ENCODE results near the gene MAPK8IP1.

Gene MAPK8IP1

DNA sequence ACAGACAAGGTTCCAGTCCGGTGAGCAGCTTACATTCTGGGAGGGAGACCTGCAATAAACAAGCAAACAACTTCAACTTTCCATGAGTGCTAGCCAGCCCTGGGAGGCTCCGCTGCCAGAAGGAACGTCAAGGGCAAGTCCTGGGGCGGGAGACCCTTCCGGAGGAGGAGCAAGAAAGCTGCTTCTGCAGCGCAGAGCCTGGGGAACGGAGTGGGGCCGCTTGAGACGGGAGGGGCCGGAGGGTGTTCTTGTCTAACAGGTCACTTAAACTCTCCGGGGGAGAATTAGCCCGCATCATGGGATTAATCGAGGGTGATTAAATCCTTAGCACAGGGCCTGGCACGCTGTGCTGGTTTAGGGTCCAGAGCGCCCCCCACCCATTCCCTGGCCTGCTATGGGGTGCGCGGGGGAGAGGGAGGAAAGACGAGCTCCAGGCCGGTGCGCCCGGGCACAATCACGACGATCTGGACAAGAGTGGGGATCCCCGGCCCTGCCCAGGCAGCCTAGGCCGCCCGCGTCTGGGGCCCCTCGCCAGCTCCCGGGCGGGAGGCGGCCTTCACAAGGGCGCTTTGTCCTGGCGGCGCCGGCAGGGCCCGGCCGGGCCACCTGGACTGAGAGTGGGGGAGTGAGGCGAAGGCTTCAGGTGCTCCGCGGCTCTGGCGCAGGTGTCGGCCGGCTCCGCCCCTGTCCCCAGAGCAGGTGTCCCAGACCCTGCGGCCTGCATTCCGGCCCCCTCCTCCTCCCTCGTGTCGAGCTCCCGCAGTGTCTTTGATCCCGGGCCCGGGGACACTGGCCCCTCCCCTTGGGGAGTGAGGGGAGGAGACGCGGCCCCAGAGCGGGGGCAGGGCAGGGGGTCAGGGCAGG is 36.3 kb downstream of the MAPK8IP1 start:
- ATAC-seq (replicated peaks; ENCODE audit: extremely low read depth, poor library complexity, severe bottlenecking) (no peak), DNase-seq (ENCODE audit: low spot score in 2 of 2) (no peak)
- Mint-ChIP-seq H3K36me3 (ENCODE audit: insufficient read depth) (peaks cover 10% of the 10 kb centered on the region), H3K4me1 (peaks cover 30% of the 10 kb centered on the region), H3K9me3 (no peaks in the 10 kb centered on the region), H3K27me3 (no peaks in the 10 kb centered on the region), H3K4me3 (peak overlapping the region; percentile 76), H3K27ac (ENCODE audit: low read depth) (no peak overlapping the region)

DNA sequence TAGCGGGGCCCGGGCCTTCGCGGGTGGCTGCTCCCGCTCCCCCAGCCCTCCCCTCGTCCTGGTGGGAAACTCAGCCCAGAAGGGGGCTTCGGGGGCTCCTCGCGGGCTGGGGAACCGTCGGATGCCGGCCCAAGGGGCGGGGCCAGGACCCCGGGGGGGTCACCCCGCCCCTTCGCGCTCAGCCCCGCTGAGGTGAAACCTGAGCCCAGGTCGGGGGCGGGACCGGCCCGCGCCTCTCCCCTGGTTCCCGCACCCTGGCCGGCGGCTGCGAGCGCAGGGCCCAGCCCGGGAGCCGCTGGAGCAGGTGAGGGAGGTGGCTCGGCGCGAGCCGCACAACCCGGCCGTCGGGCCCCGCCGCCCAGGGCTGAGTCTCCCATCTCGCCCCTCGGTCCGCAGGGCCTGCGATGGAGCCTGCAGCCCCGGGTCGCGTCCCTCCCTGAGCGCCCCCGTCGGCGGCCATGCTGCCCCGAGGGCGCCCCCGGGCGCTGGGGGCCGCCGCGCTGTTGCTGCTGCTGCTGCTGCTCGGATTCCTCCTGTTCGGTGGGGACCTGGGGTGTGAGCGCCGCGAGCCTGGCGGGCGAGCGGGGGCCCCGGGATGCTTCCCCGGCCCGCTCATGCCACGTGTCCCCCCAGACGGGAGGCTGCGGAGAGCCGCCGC is 37.1 kb downstream of the MAPK8IP1 start, which contains the start of gene LARGE2:
TSS of gene LARGE2 (plus strand) at position 232 of the 658 bp plus-strand sequence. CDS start at position 459, 227 bp downstream.
- Mint-ChIP-seq H3K27me3 (no peaks in the 10 kb centered on the region), H3K4me3 (peak within 1 kb of the TSS; percentile 83), H3K4me1 (peaks cover 36% of the 10 kb centered on the region), H3K27ac (ENCODE audit: low read depth) (no peak within 1 kb of the TSS), H3K36me3 (ENCODE audit: insufficient read depth) (peaks cover 10% of the 10 kb centered on the region), H3K9me3 (no peaks in the 10 kb centered on the region)
- DNase-seq (ENCODE audit: low spot score in 2 of 2) (no peak), ATAC-seq (replicated peaks; ENCODE audit: extremely low read depth, poor library complexity, severe bottlenecking) (no peak)

DNA sequence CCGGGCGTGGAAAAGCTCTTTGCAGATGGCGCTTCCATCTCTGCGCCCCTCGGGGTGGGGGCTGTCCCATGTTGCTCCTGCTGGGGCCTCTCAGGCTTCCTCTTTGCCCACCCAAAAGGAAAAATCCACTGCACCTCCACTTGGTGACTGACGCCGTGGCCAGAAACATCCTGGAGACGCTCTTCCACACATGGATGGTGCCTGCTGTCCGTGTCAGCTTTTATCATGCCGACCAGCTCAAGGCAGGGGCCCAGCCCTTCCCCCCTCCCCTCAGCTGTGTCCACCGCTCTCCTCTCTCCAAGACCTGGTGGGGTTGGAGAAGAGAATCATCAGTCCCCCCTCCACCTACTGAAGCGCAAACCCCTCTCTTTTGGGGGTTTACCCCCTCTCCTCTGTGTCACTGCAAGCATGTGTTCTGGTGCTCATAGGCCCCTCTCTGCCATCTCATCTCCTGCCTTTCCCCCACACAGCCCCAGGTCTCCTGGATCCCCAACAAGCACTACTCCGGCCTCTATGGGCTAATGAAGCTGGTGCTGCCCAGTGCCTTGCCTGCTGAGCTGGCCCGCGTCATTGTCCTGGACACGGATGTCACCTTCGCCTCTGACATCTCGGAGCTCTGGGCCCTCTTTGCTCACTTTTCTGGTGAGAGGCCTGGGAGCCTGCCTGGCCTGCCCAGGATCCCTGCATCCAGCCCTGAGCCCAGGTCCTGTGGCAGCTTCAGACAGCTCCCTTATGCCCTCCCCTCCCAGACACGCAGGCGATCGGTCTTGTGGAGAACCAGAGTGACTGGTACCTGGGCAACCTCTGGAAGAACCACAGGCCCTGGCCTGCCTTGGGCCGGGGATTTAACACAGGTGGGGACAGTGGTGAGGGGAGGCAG is 38.8 kb downstream of the MAPK8IP1 start:
- Mint-ChIP-seq H3K4me1 (peaks cover 27% of the 10 kb centered on the region), H3K36me3 (ENCODE audit: insufficient read depth) (peaks cover 4% of the 10 kb centered on the region), H3K9me3 (no peaks in the 10 kb centered on the region), H3K27me3 (no peaks in the 10 kb centered on the region), H3K27ac (ENCODE audit: low read depth) (peak overlapping the region; percentile 26), H3K4me3 (peak overlapping the region; percentile 64)
- ATAC-seq (replicated peaks; ENCODE audit: extremely low read depth, poor library complexity, severe bottlenecking) (no peak), DNase-seq (ENCODE audit: low spot score in 2 of 2) (no peak)

DNA sequence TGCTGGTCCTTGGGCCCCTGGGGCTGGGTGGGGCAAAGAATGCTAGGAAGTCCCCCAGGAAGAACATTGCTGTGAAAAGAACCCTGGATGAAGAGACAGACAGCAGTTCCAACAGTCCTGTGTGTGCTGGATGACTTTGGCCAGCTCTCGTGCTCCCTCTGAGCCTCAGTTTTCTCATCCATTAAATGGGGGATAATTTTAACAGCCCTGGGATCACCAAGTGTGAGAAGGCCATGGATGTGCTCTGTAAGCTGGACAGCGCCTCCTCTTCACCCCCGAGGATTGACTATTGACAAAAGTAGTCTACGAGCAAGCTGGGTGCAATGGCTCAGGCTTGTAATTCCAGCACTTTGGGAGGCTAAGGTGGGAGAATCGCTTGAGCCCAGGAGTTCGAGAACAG is 39.5 kb downstream of the MAPK8IP1 start:
- H3K9me3 Mint-ChIP-seq: no peaks in the 10 kb centered on the region
- DNase-seq (ENCODE audit: low spot score in 2 of 2): no peak
- no peak for ATAC-seq (replicated peaks; ENCODE audit: extremely low read depth, poor library complexity, severe bottlenecking)
- no peaks in the 10 kb centered on the region for H3K27me3 Mint-ChIP-seq
- H3K36me3 Mint-ChIP-seq (ENCODE audit: insufficient read depth): peaks cover 2% of the 10 kb centered on the region
- H3K27ac Mint-ChIP-seq (ENCODE audit: low read depth): no peak overlapping the region
- H3K4me3 Mint-ChIP-seq: no peak overlapping the region
- H3K4me1 Mint-ChIP-seq: peaks cover 27% of the 10 kb centered on the region

DNA sequence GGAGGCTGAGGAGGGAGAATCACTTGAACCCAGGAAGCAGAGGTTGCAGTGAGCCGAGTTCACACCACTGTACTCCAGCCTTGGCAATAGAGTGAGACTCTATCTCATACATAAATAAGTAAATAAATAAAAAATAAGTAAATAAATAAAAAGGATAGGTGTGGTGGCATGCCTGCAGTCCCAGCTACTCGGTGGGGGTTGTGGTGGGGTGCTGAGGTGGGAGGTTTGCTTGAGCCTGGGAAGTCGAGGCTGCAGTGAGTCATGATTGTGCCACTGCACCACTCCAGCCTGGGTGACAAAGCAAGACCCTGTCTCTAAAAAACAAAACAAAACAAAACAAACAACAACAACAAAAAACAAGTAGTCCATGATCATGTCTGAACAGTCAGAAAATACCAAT is 40.1 kb downstream of the MAPK8IP1 start:
- H3K27me3 Mint-ChIP-seq: no peaks in the 10 kb centered on the region
- no peak overlapping the region for H3K27ac Mint-ChIP-seq (ENCODE audit: low read depth)
- H3K4me3 Mint-ChIP-seq: no peak overlapping the region

DNA sequence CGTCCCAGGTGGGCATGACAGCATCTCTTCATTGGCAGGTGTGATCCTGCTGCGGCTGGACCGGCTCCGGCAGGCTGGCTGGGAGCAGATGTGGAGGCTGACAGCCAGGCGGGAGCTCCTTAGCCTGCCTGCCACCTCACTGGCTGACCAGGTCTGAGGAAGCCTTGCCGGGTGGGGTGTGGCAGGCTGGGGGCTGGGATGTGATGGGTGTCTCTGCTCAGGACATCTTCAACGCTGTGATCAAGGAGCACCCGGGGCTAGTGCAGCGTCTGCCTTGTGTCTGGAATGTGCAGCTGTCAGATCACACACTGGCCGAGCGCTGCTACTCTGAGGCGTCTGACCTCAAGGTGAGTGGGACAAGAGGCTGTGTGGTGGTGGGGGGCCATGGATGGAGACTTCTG is 40.5 kb downstream of the MAPK8IP1 start:
- H3K4me1 Mint-ChIP-seq: peaks cover 32% of the 10 kb centered on the region
- no peak for ATAC-seq (replicated peaks; ENCODE audit: extremely low read depth, poor library complexity, severe bottlenecking)
- no peak for DNase-seq (ENCODE audit: low spot score in 2 of 2)
- H3K27ac Mint-ChIP-seq (ENCODE audit: low read depth): no peak overlapping the region
- no peaks in the 10 kb centered on the region for H3K27me3 Mint-ChIP-seq
- no peak overlapping the region for H3K4me3 Mint-ChIP-seq
- peaks cover 10% of the 10 kb centered on the region for H3K36me3 Mint-ChIP-seq (ENCODE audit: insufficient read depth)
- no peaks in the 10 kb centered on the region for H3K9me3 Mint-ChIP-seq

More for the DNA sequence above, 40.1 kb downstream of the MAPK8IP1 start:
- peaks cover 7% of the 10 kb centered on the region for H3K36me3 Mint-ChIP-seq (ENCODE audit: insufficient read depth)
- H3K9me3 Mint-ChIP-seq: no peaks in the 10 kb centered on the region
- no peak for ATAC-seq (replicated peaks; ENCODE audit: extremely low read depth, poor library complexity, severe bottlenecking)
- H3K4me1 Mint-ChIP-seq: peaks cover 28% of the 10 kb centered on the region
- no peak for DNase-seq (ENCODE audit: low spot score in 2 of 2)

DNA sequence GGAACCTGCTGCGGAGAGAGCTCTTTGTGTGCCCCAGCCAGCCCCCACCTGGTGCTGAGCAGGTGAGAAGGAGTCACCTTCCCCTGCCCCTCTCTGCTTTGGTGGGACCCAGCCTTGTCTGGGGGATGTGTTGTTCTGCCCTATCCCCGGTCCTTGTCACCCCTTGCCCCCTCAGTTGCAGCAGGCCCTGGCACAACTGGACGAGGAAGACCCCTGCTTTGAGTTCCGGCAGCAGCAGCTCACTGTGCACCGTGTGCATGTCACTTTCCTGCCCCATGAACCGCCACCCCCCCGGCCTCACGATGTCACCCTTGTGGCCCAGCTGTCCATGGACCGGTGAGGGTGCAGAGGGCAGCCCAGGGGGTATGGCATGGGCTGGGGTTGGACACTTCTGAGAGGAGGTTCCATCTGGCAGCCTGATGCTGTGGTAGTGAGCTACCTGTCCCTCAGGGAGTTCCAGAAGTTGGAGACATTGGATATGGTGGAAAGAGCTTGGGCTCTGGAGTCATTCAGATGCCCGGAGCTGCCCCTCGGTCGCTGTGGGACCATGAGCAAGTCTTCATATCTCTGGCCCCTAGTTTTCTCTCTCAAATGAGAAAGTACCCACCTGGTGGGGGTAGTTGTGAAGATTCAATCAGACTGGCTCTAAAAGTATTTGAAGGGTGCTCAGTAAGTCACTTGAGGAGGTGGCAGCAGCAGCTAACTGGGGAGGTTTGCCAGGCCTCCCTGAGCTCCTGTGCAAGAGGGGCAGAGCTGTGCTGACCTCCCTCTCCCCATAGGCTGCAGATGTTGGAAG is 41.3 kb downstream of the MAPK8IP1 start:
- H3K36me3 Mint-ChIP-seq (ENCODE audit: insufficient read depth): peaks cover 12% of the 10 kb centered on the region
- H3K9me3 Mint-ChIP-seq: no peaks in the 10 kb centered on the region
- DNase-seq (ENCODE audit: low spot score in 2 of 2): no peak
- ATAC-seq (replicated peaks; ENCODE audit: extremely low read depth, poor library complexity, severe bottlenecking): no peak
- H3K4me1 Mint-ChIP-seq: peaks cover 40% of the 10 kb centered on the region
- no peaks in the 10 kb centered on the region for H3K27me3 Mint-ChIP-seq
- H3K4me3 Mint-ChIP-seq: no peak overlapping the region
- H3K27ac Mint-ChIP-seq (ENCODE audit: low read depth): peak overlapping the region; percentile 83

DNA sequence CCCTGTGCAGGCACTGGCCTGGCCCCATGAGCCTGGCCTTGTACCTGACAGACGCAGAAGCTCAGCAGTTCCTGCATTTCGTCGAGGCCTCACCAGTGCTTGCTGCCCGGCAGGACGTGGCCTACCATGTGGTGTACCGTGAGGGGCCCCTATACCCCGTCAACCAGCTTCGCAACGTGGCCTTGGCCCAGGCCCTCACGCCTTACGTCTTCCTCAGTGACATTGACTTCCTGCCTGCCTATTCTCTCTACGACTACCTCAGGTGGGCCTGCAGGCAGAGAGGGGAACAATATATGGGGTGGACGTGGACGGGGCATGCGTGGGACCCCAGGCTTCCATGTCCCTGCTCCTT is 41.9 kb downstream of the MAPK8IP1 start:
- Mint-ChIP-seq H3K27me3 (no peaks in the 10 kb centered on the region), H3K9me3 (no peaks in the 10 kb centered on the region), H3K36me3 (ENCODE audit: insufficient read depth) (peaks cover 18% of the 10 kb centered on the region), H3K4me1 (peaks cover 41% of the 10 kb centered on the region), H3K27ac (ENCODE audit: low read depth) (peak overlapping the region; percentile 83), H3K4me3 (no peak overlapping the region)
- DNase-seq (ENCODE audit: low spot score in 2 of 2): no peak
- no peak for ATAC-seq (replicated peaks; ENCODE audit: extremely low read depth, poor library complexity, severe bottlenecking)

DNA sequence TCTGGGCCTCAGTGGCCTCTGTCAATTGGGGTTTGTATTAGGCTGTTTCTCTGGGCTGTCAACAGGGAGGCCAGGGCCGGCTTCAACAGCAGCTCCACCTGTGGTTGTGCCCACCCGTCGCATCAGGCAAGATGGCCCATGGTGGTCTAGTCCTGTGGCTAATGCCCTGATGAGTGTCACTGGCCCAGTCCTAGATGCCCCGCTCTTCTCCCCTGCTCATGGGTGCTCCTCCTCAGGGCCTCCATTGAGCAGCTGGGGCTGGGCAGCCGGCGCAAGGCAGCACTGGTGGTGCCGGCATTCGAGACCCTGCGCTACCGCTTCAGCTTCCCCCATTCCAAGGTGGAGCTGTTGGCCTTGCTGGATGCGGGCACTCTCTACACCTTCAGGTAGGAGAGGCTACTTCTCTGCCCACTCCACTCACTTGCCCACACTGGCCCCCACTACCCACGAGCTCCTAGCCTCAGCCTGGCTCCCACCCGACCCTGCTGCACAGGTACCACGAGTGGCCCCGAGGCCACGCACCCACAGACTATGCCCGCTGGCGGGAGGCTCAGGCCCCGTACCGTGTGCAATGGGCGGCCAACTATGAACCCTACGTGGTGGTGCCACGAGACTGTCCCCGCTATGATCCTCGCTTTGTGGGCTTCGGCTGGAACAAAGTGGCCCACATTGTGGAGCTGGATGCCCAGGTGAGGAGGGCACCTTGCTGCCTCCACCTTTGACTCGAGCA is 42.4 kb downstream of the MAPK8IP1 start:
- Mint-ChIP-seq H3K4me1 (peaks cover 41% of the 10 kb centered on the region), H3K4me3 (no peak overlapping the region), H3K36me3 (ENCODE audit: insufficient read depth) (peaks cover 23% of the 10 kb centered on the region), H3K9me3 (no peaks in the 10 kb centered on the region), H3K27me3 (no peaks in the 10 kb centered on the region), H3K27ac (ENCODE audit: low read depth) (peak overlapping the region; percentile 83)
- ATAC-seq (replicated peaks; ENCODE audit: extremely low read depth, poor library complexity, severe bottlenecking): no peak
- DNase-seq (ENCODE audit: low spot score in 2 of 2): no peak

DNA sequence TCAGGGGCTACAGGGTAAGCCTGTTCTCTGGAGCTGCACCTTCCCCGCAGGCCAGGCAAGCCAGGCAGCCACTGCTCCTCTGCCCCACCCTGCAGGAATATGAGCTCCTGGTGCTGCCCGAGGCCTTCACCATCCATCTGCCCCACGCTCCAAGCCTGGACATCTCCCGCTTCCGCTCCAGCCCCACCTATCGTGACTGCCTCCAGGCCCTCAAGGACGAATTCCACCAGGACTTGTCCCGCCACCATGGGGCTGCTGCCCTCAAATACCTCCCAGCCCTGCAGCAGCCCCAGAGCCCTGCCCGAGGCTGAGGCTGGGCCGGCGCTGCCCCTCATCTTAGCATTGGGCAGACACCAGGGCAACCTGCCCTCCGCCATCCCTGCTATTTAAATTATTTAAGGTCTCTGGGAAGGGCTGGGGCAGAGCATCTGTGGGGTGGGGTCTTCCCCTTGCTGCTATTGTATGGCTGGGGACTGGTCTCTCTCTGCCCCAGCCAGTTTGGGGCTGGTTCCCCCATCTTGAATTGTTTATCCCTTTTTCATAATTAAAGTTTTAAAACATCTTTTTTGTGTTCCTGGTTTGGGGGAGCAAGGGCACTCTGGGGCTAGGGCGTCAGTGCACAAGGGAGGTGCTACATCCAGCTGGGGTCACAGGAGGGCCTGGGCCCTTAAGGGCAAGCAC is 43.2 kb downstream of the MAPK8IP1 start:
- H3K9me3 Mint-ChIP-seq: no peaks in the 10 kb centered on the region
- no peak overlapping the region for H3K4me3 Mint-ChIP-seq
- peaks cover 30% of the 10 kb centered on the region for H3K36me3 Mint-ChIP-seq (ENCODE audit: insufficient read depth)
- no peak for ATAC-seq (replicated peaks; ENCODE audit: extremely low read depth, poor library complexity, severe bottlenecking)
- DNase-seq (ENCODE audit: low spot score in 2 of 2): peak in 1 of 2 donors; percentile 11
- H3K27ac Mint-ChIP-seq (ENCODE audit: low read depth): peak overlapping the region; percentile 65
- H3K4me1 Mint-ChIP-seq: peaks cover 41% of the 10 kb centered on the region
- H3K27me3 Mint-ChIP-seq: no peaks in the 10 kb centered on the region

DNA sequence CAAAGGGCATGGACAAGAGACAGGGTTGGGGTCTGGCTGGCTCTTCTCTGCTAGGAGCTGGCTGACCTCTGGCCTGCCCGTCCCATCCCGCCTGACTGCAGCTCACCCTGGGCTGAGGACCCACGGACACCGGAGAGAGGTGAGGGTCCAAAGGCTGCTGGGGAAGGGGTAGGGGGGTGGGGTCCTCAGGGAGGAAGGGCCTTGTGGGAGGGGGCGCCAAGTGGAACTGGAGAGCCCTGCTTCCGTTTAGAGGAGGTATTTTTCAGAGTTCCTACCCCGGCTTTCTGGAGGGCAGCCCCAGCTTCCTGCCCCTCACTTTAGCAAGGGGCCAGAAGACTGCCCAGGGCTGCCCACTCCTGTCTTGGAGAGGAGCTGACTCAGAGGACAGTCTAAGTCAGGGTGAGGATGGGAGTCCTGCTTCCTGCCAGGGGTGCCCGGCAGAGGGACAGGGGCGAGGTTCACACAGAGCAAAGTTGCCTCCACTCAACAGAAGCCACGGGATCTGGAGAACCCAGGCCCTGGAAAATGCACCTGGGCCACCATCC is 44.1 kb downstream of the MAPK8IP1 start:
- no peak for ATAC-seq (replicated peaks; ENCODE audit: extremely low read depth, poor library complexity, severe bottlenecking)
- DNase-seq (ENCODE audit: low spot score in 2 of 2): peak in 1 of 2 donors; percentile 12
- H3K27ac Mint-ChIP-seq (ENCODE audit: low read depth): peak overlapping the region; percentile 91

More for the DNA sequence above, 44.1 kb downstream of the MAPK8IP1 start:
- Mint-ChIP-seq H3K27me3 (no peaks in the 10 kb centered on the region), H3K4me1 (peaks cover 34% of the 10 kb centered on the region), H3K36me3 (ENCODE audit: insufficient read depth) (peaks cover 32% of the 10 kb centered on the region), H3K4me3 (peak overlapping the region; percentile 79), H3K9me3 (no peaks in the 10 kb centered on the region)

Measured in central memory CD8-positive, alpha-beta T cell (primary cell).